Skeletal muscle tissue (tissue), 4 donors: ENCODE results near the gene HNRNPA3. TPM values are rescaled to one million over a fixed set of nuclear protein-coding genes. Genes with fewer than 3 reads are reported as not detected.
A peak's percentile ranks its signal among the peaks of the same experiment; 100 is the strongest.

ENCODE experiments used
- H3K27ac ChIP-seq: one replicate; pipeline ENCODE4 v1.7.0; 2013; ENCODE audit warnings: mild to moderate bottlenecking, low read depth, low read length, inconsistent platforms
- H3K27me3 ChIP-seq, 3 donors: one replicate each; pipeline ENCODE4 v1.7.0; 2013; ENCODE audit warnings: low read length in 3 of 3; ENCODE audit not compliant: control insufficient read depth in 3 of 3, insufficient read depth in 3 of 3
- H3K36me3 ChIP-seq, 3 donors: one replicate each; pipeline ENCODE4 v1.7.0; 2013; ENCODE audit warnings: low read length in 3 of 3; ENCODE audit not compliant: control insufficient read depth in 3 of 3, insufficient read depth in 3 of 3
- H3K4me1 ChIP-seq, 3 donors: one replicate each; pipeline ENCODE4 v1.7.0; 2013; ENCODE audit warnings: low read length in 3 of 3, mild to moderate bottlenecking in 3 of 3; ENCODE audit not compliant: control insufficient read depth in 3 of 3, insufficient read depth in 3 of 3
- H3K4me3 ChIP-seq, 3 donors: one replicate each; pipeline ENCODE4 v1.7.0; 2013; ENCODE audit warnings: low read length in 3 of 3
- H3K9ac ChIP-seq, 3 donors: one replicate each; pipeline ENCODE4 v1.7.0; 2013; ENCODE audit warnings: low read length in 3 of 3, mild to moderate bottlenecking in 3 of 3, moderate library complexity in 2 of 3, low read depth in 1 of 3
- H3K9me3 ChIP-seq, 3 donors: one replicate each; pipeline ENCODE4 v1.7.0; 2013; ENCODE audit warnings: low read length in 3 of 3; ENCODE audit not compliant: control insufficient read depth in 3 of 3
- total RNA-seq: library from RNA; depleted of rRNA; stranded (reverse); fragments of >200 nt; gene quantifications from one replicate; pipeline ENCODE4 v1.2.3, GENCODE V29; 2014
- donor health status: Osteomylitis.

Gene HNRNPA3
- total RNA-seq: 49.1 TPM

GRCh38 chr2:177212106-177212890, at the start of gene HNRNPA3:
HNRNPA3 (plus strand) TSS chr2:177212794; CDS start chr2:177212800, 6 bp downstream.
- Histone ChIP-seq H3K9ac (peak within 1 kb of the TSS; percentile 94 to 98 (median 94)), H3K4me1 (peaks cover 30 to 41% (median 38%) of the 10 kb centered on the region in 3 donors), H3K27me3 (no peaks in the 10 kb centered on the region), H3K9me3 (no peaks in the 10 kb centered on the region), H3K4me3 (peak within 1 kb of the TSS; percentile 87 to 93 (median 92)), H3K36me3 (peaks cover 14 to 20% (median 14%) of the 10 kb centered on the region in 3 donors), H3K27ac (peak within 1 kb of the TSS; percentile 100)

DNA sequence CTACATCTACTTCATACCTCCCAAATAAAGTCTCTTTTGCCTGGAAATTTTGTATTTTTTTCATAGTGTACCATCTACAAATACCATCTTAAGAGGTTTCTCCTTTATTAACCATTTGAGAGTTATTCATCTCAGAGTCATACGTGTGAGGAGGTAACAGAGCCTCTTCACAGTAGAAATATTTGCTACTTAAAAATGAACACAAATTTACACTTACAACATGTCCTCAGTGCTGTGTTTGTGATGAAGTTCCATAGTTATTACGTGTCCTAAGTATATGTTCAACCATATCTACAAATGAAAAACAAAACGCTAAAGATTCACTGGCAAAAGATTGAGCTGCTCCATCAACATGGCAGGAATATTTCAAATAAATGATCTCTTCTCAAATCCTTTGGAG, 48.5 kb upstream of the HNRNPA3 start:
- H3K9ac ChIP-seq: peak overlapping the region; percentile 54 to 78 (median 72)
- peak overlapping the region; percentile 84 for H3K27ac ChIP-seq
- peak overlapping the region; percentile 68 to 90 (median 68) for H3K4me3 ChIP-seq
- peaks cover 10 to 23% (median 21%) of the 10 kb centered on the region in 3 donors for H3K4me1 ChIP-seq
- no peaks in the 10 kb centered on the region for H3K27me3 ChIP-seq
- H3K36me3 ChIP-seq: no peaks in the 10 kb centered on the region
- no peaks in the 10 kb centered on the region for H3K9me3 ChIP-seq

DNA sequence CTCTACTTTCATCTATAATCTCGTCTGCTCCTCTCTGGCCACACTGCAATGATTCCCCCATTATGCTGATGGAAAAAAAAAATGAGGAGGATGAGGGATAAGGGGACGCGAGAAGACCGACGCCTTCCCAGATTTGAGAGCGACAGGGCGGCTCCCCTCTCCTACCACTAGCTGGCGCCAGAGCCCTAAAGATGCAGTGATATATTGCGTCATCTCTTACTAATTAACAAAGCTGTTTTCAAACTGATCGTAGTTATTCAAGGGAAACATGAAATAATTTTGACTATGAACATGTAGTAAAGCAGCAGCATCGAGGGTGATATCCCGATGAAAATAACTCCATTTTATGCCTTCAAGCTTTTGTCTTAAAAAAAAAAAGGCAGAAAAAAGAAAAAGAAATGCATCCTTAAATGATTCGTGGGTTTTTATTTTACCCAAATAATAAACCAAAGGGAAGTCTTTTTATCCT, 48.0 kb upstream of the HNRNPA3 start:
- H3K9ac ChIP-seq: peak overlapping the region; percentile 72 to 91 (median 78)
- H3K4me3 ChIP-seq: peak overlapping the region; percentile 68 to 90 (median 68)
- no peaks in the 10 kb centered on the region for H3K36me3 ChIP-seq
- peaks cover 10 to 23% (median 21%) of the 10 kb centered on the region in 3 donors for H3K4me1 ChIP-seq
- no peaks in the 10 kb centered on the region for H3K27me3 ChIP-seq
- peak overlapping the region; percentile 84 for H3K27ac ChIP-seq
- H3K9me3 ChIP-seq: no peaks in the 10 kb centered on the region

DNA sequence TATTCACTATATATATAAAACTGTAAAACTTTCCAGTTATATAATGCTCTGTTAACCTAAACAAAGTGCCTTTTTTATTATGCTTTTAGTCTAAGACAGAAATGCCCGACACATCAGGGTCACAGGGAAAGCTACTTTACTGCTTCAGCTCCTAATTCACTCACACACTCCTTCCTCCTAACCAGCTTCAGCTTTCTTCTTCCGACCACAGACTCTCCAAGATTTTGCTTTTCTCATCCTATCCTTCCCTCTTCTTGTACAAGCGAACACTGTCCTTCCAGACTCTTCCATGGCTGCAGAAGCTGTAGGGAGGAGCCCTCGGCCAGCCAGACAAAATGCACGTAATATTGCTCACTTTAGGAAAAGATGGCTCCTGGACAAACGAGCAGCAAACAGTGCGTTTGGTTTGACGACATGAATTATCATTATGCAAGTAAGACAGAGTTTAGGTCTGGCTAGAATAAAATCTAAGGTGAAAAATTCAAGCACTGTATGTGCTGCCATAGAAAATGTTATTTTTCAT, 47.5 kb upstream of the HNRNPA3 start:
- Histone ChIP-seq H3K4me1 (peaks cover 10 to 23% (median 21%) of the 10 kb centered on the region in 3 donors), H3K4me3 (peak overlapping the region; percentile 68 to 90 (median 68)), H3K36me3 (no peaks in the 10 kb centered on the region), H3K27me3 (no peaks in the 10 kb centered on the region), H3K9ac (peak overlapping the region; percentile 72 to 91 (median 78)), H3K27ac (peak overlapping the region; percentile 84), H3K9me3 (no peaks in the 10 kb centered on the region)

GRCh38 chr2:177165721-177166711, 46.6 kb upstream of the HNRNPA3 start:
- Histone ChIP-seq H3K27me3 (no peaks in the 10 kb centered on the region), H3K4me3 (peak overlapping the region in 2 of 3 donors; percentile 6 to 90), H3K4me1 (peaks cover 10 to 23% (median 21%) of the 10 kb centered on the region in 3 donors), H3K27ac (peak overlapping the region; percentile 84), H3K36me3 (no peaks in the 10 kb centered on the region), H3K9ac (peak overlapping the region; percentile 9 to 72 (median 57)), H3K9me3 (no peaks in the 10 kb centered on the region)

DNA sequence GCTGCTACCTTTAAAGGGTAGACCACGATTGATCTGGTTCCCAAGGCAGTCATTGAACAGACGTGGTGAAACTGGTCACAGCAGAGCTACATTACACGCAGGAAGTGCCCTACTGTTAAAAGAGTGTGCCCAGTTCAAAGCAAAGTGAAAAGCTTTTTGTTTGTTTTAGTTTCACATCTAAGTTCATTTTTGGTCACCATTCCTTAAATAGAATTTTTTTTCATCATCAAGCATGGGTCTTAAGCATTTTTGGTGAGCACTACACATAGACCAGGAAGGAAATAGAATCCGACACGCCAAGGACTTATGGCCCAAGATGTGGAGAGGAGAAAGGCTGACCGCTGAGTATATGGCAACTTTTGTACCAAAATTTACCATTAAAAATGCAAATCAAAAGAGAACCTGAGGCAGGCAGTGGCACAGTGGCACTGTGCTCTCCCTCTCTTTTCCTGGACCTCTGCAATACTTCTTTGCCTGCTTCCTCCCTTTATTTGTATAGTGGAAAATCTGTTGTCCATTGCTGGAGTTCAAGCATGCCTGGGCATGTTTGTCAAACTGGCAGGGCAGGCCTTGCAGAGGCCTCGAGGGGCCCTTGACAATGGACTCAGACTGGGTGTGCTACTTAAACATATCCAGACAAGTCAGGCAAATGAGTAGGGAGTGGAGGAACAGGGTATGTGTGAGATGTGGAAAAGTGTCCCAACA, 42.6 kb upstream of the HNRNPA3 start:
- no peak overlapping the region for H3K9ac ChIP-seq
- no peaks in the 10 kb centered on the region for H3K27me3 ChIP-seq
- H3K4me3 ChIP-seq: no peak overlapping the region
- no peaks in the 10 kb centered on the region for H3K36me3 ChIP-seq
- no peaks in the 10 kb centered on the region for H3K9me3 ChIP-seq
- peaks cover 9 to 20% (median 14%) of the 10 kb centered on the region in 3 donors for H3K4me1 ChIP-seq
- no peak overlapping the region for H3K27ac ChIP-seq

DNA sequence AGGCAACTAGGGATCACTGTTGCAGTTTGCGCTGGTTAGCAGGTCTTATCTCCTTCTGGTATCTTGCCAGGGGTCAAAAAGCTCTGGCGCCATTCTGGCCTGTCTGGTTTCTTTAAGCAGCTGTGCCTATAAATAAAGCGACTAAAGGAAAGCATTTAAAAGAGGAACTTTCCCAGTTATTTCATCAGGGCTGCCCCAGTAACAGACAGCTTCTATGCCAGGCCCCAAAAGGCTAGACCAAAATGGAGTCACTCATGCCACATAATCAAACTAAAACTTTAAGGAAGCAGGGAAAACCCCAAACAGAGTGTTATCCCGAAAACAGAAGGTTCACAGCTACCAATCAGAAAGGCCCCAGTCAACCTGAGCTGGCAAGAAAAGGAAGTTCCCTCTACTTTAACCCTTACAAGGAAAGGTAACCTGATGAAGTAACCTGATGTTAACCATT, 41.2 kb upstream of the HNRNPA3 start:
- Histone ChIP-seq H3K4me1 (peaks cover 1 to 7% (median 2%) of the 10 kb centered on the region in 3 donors), H3K9ac (no peak overlapping the region), H3K9me3 (no peaks in the 10 kb centered on the region), H3K4me3 (no peak overlapping the region), H3K36me3 (no peaks in the 10 kb centered on the region), H3K27me3 (no peaks in the 10 kb centered on the region), H3K27ac (peak overlapping the region; percentile 26)

- no peak overlapping the region for H3K9ac ChIP-seq
- no peak overlapping the region for H3K27ac ChIP-seq
- no peaks in the 10 kb centered on the region for H3K27me3 ChIP-seq
- H3K4me1 ChIP-seq: peaks cover 0 to 5% (median 2%) of the 10 kb centered on the region in 3 donors
- H3K9me3 ChIP-seq: no peaks in the 10 kb centered on the region
- no peak overlapping the region for H3K4me3 ChIP-seq
- H3K36me3 ChIP-seq: no peaks in the 10 kb centered on the region
Observed at GRCh38 chr2:177172034-177172880, 40.3 kb upstream of the HNRNPA3 start.
